GDM1 (cell line): ENCODE measurements around the gene PGC.

Source experiments
- DNase-seq: peaks from one replicate; lab custom pipeline; 2025; lab: John Stamatoyannopoulos, UW

Gene PGC

GRCh38 chr6:41746107-41746506 is 1.1 kb downstream of the PGC start:
- DNase-seq = no peak

GRCh38 chr6:41744236-41744787 is 2.9 kb downstream of the PGC start:
- DNase-seq = no peak

GRCh38 chr6:41743406-41744235 is 3.6 kb downstream of the PGC start:
- DNase-seq = no peak

- DNase-seq = no peak
These were observed 5.3 kb downstream of the PGC start for GRCh38 chr6:41741625-41742490.

- DNase-seq = no peak
These were observed 6.6 kb downstream of the PGC start for GRCh38 chr6:41740366-41741162.

GRCh38 chr6:41739041-41739440 is 8.2 kb downstream of the PGC start:
- no peak for DNase-seq

GRCh38 chr6:41737591-41738130 is 9.5 kb downstream of the PGC start:
- no peak for DNase-seq

GRCh38 chr6:41736800-41737555 is 10.2 kb downstream of the PGC start:
- DNase-seq = no peak

- no peak for DNase-seq
These were observed 10.9 kb downstream of the PGC start for GRCh38 chr6:41736186-41736733.

- DNase-seq = peak; percentile 83
These were observed 11.6 kb downstream of the PGC start, which contains the start of gene TFEB for GRCh38 chr6:41735427-41736185. Gene TFEB (minus strand): TSS chr6:41735608. CDS start chr6:41691213, 44,395 bp downstream.

GRCh38 chr6:41734666-41735426 is 12.4 kb downstream of the PGC start:
- peak; percentile 68 for DNase-seq

GRCh38 chr6:41733707-41734665 is 13.2 kb downstream of the PGC start:
- DNase-seq = peak; percentile 67

GRCh38 chr6:41733360-41733706 is 13.9 kb downstream of the PGC start:
- no peak for DNase-seq

GRCh38 chr6:41732591-41733359 is 14.4 kb downstream of the PGC start:
- no peak for DNase-seq

- DNase-seq = no peak
These were observed 15.0 kb downstream of the PGC start for GRCh38 chr6:41732149-41732548.

GRCh38 chr6:41731561-41732086 is 15.6 kb downstream of the PGC start:
- DNase-seq = no peak
